HG03280 (cell line): ENCODE data around the gene CNGA4.
A peak's percentile ranks its signal among the peaks of the same experiment; 100 is the strongest.
"Not testable (repeated sequence)": the region's sequence is repeated elsewhere in the genome, so short reads cannot be mapped to it uniquely, and the experiment has no call there.

Experiments used
- ATAC-seq: cut with Tn5 transposase; IDR thresholded peaks from one replicate; pipeline ENCODE4 v1.9.1; 2021; ENCODE audit warnings: mild to moderate bottlenecking, moderate library complexity; ENCODE audit not compliant: unreplicated experiment

The CNGA4 gene

DNA sequence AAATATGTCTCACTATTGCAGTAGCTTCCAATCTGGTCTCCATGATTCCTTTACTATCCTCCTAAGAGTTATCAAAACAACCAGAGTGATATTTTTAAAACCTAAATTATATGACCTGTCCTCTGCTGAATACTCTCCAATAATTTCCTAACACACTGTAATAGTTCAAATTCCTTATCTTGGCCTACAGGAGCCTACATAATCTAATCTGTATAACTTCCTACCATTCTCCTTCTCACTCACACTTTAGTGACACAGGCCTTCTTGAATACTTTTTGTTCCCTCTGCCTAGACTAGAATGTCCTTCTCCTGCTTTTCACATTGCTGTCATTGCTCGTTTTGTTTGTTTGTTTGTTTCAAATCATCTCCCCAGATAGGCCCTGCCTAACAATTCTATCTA lies 13.9 kb upstream of the CNGA4 start:
- ATAC-seq = no peak

DNA sequence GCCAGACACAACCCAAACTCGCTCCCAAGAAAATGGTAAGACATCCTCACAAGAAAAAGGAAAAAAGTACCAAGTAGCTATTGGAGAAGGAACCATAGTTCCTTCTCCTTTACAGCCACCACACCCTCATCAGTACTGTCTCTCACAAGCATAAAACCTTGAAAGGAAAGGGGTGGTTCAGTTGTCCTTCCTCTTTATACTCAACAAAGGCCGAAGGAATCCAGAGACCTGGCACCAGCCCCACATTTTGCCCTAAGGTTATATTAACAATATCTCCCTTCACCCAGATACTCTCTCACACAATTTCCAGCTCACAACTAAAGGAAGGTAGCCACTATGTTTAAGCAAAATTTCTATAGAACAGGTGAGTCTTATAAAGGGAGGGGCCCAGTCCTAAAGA lies 13.0 kb upstream of the CNGA4 start:
- no peak for ATAC-seq

DNA sequence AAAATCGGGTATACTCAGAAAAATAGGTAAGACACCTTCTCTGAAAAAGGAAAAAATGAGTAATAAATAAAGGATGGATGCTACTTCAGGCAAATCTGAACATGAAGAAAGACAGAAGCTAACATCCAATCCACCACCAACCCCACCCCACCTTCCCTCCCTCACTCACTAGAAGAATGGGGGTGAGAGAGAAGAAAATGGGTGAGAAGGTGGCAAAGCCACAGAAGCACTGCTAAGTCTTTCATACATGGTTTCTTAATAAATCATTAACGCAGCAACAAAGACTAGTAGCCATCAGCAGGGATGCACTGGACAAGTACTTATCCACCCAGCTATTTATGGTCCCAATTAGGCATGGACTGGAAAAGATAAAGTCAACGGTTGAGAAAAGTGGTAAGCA lies 10.4 kb upstream of the CNGA4 start:
- no peak for ATAC-seq

DNA sequence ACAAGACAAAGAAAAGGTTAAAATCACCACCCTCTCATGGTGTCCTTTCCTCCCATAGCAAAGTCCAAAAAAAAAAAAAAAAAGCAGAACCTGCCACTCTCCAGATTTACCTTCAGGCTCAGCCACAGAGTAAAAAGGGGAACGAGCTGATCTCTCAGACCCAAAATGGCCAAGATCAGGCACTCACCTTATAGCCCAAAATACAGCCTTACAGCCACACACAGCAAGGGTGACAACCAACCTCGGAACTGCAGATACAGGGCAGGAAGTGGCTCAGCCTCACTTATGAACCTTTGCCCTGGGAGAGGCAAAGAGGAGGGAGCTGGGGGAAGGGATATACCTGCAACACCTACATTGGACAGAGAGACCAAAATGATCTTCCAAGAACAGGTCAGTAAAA lies 9.0 kb upstream of the CNGA4 start:
- no peak for ATAC-seq

DNA sequence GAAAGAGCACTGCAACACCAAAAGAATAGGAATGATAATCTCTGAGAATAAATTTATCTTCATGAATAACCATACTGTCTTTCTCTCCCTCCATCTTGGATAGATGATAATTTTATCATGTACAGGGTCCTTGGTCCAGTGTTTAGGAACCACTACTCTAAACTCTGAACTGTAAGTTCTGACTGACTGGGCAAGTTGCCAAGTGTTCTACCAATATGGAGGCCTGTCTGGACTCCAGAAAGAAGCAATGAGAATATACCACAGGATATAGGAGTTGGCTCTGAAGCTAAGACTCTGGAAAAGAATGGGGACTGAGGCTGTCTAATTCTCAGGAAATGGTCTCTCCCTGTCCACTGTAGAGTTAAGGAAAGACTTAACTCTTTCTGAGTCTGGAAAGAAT lies 6.0 kb upstream of the CNGA4 start:
- no peak for ATAC-seq

DNA sequence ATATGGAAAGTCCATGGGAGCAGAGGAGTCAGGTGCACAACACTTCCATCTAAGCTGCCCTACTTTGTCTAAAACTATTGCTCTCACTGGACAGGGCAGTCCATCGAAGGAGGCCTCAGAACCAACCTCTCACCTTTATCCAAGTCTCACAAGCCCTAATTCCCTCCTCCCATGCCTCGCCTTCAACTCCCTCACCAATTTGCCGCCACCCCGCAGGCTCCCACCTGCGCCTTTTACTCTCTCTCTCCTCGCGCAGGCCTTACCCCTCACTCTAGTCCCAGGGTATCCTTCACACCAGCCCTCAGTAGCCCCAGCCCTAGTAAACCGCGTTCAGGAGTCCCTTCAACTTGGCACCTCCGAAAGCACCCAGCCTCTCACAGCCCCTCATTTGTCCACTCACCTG lies 4.9 kb upstream of the CNGA4 start:
- peak; percentile 0 for ATAC-seq

DNA sequence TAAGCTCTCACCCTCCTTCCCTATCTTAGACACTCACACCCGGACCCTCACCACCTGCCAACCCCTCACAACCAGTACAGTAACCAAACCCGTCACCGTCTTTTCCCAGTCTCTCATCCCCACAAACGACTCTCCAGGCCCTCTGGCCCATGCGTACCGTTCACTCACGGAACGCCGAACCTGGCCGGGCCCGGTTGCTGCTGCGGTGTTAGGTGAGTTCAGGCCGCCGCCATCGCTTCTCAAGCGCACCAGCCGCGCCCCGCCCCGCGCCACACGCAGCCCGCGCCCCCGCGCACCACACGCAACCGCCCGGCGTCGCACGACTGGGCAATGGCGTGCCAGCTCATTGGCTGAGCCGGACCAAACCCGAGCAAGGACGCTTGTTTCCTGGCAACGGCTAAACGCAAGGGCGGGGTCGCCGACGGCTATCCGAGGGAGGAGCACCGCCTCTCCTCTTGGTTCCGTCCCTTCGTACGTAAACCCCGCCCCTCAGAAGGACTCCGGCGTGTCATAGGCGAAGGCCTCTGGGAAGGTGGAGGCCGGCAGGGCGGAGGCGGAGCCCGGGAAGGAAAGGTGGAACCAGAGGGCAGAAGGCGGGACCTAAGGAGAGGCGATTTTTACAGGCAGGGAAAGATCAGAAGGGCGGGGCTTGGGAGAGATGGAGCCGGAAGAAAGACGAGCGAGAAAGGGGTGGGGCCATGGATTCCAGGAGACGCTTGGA lies 4.3 kb upstream of the CNGA4 start, which contains the start of gene FHIP1B:
FHIP1B (minus strand) TSS at position 250 of the 721 bp plus-strand sequence. CDS start 10,120 bp downstream, outside the sequence.
- peak; percentile 94 for ATAC-seq

DNA sequence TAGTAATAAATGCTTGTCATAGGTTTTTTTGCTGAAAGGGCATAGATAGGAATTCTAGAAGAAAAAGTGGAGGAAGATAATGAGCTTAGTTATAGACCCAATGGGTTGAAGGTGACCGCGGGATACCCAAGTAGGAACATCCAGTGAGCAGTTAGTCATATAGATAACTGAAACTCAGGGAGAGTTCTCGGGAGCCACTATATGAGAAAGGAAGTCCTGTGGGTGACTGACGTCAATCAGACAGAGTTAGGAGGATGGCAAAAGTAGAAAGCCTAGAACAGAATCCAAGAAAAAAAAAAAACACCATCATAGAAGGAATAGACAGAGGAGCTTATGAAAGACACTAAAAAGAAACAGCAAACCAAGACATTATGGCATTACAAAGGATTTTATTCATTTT lies 1.6 kb upstream of the CNGA4 start:
- ATAC-seq = no peak

DNA sequence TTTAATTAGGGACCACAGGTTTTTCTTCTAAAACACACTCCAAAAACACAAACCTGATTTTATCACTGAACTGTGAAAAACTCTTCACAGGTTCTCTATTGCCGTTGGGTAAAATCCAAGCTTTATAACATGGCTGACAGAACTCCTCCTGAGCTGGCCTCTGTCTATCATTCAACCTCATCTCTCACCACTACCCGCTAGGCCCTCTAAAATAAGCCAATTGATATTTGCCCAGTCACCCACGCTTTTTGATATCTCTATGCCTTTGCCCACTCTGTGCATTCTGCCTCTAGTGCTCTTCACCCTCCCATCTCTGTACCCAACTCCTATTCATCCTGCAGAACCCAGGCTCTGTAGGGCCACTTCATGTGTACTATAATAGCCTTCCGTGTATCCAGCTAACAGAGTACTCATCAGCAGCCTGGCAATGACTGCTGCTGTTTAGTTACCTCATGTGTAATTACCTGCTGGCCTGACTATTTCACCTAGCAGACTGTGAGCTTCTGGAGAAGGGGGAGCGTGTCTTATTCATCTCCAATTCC lies 1.1 kb upstream of the CNGA4 start:
- no peak for ATAC-seq

DNA sequence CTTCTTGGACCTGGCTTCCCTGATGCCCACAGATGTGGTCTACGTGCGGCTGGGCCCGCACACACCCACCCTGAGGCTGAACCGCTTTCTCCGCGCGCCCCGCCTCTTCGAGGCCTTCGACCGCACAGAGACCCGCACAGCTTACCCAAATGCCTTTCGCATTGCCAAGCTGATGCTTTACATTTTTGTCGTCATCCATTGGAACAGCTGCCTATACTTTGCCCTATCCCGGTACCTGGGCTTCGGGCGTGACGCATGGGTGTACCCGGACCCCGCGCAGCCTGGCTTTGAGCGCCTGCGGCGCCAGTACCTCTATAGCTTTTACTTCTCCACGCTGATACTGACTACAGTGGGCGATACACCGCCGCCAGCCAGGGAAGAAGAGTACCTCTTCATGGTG lies 1.2 kb downstream of the CNGA4 start:
- ATAC-seq = no peak

DNA sequence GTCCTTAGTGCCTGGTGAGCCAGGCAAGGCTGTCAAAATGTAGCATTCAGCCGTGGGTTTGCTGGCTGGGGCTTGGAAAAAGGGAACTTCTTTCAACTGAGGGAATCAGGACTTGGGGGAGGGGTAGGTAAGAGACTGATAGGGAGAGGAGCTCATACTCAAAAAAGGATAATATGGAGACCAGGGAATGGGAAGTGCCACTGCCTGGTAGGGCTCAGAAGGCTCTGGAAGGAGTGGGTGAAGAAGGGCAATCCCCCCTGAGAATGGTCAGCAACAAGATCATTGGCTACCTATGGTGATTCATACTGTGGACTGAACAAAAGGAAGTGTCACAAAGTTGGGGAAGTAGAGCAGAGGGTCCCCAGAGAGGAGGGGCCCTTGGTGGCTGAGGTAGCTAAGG lies 1.9 kb downstream of the CNGA4 start:
- ATAC-seq = no peak

DNA sequence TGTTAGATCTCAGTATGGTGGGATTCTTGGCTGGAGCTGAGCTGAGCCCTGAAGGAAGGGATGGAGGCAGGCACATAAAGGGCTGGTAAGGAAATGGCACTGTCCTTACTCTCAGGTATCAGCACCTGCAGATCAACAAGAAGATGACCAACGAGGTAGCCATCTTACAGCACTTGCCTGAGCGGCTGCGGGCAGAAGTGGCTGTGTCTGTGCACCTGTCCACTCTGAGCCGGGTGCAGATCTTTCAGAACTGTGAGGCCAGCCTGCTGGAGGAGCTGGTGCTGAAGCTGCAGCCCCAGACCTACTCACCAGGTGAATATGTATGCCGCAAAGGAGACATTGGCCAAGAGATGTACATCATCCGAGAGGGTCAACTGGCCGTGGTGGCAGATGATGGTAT lies 2.4 kb downstream of the CNGA4 start:
- no peak for ATAC-seq

DNA sequence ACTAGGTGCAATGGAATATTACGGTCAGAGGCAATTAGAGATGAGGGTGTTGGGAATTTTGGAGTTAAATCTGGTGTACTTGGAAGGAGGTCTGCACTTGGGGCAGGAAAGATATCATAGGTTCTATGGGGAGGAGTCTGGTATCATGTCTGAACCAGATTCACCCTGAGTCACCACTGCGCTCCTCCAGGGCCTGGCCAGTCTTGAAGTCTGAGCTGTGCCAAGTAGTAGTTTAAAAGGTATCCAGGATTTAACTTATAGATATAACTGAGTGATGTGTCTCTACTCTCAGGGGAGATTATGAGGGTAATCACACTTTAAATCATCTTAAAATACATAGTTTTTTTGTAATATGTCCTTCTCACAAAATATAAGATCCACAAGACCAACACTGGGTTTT lies 6.6 kb downstream of the CNGA4 start:
- ATAC-seq = no peak

DNA sequence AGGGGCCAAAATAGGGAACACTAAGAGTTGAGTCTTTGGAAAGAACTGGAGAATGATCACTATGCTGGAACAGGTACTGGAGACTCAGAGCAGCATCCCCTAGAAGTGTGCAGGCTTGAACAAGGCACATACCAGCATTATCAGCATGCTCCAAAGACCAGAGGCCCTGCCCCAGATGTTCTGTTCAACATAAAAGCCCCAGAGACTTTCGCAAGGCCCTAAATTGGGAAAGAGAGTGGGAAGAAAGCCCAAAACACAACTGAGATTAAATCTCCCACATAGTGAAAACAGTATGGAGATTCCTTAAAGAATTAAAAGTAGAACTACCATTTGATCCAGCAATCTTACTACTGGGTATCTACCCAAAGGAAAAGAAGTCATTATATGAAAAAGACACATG lies 9.4 kb downstream of the CNGA4 start:
- no peak for ATAC-seq

DNA sequence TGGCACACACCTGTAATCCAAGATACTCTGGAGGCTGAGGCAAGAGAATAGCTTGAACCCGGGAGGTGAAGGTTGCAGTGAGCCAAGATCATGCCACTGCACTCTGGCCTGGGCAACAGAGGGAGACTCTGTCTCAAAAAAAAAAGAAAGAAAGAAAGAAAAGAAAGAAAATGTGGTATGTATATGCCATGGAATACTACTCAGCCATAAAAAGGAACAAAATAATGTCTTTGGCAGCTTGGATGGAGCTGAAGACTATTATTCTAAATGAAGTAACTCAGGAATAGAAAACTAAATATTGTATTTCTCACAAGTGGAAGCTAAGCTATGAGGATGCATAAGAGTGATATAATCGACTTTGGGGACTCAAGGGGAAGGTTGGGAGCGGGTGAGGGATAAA lies 10.0 kb downstream of the CNGA4 start:
- ATAC-seq = not testable (repeated sequence)

DNA sequence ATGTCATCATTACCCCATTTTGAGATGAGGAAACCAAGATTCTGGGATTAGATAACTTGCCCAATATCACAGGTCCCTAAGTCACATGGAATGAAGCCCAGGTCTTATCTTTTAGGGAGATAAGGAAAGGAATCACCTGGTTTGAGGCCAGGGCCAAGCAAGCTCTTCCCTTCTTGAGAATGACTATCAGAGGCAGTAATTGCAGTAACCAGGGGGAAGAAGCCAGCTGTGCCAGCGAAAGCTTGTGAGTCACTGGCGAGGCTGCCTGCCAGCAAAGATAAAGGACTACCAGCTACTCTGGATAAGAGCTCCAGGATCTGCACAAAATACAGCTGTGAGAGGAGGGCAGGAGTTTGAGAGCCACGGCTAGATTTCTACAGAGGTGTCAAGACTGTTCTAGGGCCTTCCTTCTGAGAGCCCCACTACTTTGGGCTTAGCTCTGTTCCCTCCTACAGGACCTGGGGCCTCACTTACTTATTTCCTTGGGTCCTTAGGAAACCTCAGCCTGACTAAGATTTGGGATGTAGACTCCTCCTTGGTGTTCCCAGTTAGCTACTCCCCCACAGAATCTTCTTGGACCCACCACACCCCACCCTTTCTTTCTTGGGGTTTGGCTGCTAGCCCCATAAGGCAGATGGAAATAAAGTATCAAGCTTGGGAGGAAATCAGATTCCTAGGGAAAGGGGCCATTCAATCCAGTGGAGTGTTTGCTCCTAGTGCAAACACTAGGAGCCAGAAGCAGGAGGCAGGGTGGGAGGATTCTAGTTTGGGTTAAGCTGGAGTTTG lies 11.1 kb downstream of the CNGA4 start:
- no peak for ATAC-seq

DNA sequence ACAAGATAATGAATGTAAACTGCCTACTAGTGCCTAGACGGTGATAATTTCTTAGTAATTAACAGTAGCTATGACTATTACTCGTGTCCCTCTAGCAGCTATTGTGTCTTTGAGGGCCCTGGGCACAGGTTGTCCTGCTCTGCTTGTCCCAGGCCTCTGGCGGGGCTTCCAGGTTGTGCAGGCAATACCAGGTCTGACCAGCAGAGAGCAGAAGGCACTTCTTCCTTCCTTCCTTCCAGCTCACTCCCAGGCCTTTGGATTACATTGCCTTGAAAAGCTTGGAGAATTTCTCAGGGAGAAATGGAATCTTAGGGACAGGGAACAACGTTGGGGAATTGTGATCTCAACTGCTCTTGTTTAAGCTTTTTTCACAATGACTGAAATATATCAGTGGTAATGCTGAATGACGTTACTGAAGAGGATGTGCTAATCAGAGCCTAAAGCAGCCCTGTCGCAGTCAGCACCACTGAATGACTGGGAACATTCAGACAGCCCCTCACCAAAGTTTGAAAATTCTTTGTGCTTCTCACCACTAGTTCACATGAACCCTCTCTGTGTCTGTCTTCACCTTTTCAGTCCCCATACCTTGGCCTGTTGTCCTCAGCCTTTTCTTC lies 12.3 kb downstream of the CNGA4 start:
- peak; percentile 75 for ATAC-seq

DNA sequence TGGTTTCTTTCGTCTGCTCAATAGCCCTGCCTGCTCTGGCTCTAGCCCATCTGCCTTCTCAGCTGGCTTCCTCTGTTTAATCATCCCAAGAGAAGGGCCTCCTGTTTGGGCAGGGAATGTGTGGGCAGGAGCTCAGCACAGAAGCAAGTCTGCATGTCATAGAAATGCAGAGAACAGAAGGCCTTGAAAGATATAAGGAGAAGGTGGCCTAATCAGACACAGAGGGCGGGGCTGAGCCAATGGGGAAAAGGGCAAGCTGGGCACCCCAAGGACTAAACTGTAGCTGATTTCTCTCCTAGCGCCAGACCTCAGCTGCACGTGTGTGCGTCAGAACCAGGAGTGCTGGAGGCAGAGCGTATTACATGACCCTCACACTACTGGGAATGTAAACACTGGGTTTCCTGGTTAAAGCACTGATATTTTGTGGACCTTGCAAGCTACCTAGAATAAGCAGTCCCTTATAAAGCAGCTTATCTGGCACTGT lies 13.1 kb downstream of the CNGA4 start:
- ATAC-seq = no peak

DNA sequence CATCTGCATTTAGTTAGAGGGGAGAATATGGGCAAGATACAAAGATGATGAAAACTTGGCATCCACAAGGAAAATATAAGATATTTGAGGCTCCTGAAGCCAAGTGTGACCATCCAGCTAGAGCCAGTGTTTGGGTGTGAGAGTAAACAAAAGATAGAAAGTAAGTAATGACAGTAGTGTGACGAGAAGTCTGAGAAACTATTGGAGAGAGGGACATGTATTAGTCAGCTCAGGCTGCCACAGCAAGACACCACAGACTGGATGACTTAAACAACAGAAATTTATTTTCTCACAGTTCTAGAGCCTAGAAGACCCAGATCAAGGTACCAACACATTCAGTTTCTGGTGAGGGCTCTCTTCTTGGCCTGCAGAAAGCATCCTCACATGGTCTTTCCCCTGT lies 14.3 kb downstream of the CNGA4 start:
- ATAC-seq = peak; percentile 56

DNA sequence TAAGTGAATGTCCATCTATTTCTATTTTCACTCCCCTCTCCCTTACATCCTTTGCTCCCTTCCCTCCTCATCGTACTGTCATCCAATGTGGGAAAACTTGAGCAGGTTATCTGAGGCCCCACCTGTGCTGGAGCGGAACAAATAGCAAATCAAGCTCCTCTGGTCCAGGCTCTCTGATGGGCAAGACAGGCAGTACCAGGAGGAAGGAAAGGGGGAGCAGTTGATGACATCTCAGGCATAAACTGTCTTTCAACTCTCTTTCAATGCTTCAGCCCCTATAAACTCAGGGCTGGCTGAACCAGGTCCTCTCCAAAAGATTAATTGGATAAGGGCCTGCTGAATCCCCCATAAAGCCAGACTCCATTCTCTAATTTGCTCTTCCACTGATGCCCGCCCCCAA lies 19.3 kb downstream of the CNGA4 start:
- no peak for ATAC-seq

DNA sequence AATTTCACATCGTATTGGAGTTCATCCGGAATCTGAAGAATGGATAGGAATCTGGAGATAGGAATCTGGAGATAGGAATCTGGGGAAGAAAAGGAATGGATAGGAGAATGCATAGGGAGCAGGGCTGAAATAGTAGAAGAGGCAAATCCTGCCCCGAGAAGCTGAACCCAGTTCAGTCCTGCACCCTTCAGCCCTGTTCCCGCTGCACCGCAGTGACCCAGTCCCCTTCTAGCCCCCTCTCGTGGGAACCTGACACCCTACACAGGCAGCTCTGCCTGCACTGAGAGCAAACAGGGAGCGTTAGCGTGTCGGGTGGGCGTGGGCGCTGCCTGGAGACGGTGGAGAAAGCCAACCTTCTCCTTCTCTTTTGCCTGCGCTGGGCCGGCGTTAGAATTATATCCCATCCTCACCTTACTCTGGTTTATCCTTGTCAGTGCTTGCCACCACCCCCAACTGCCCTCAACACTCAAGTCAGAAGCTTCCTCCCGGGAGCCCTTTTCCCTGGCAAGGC lies 19.7 kb downstream of the CNGA4 start:
- ATAC-seq = no peak
